Measurements from ENCODE around the gene ATXN2.

DNA sequence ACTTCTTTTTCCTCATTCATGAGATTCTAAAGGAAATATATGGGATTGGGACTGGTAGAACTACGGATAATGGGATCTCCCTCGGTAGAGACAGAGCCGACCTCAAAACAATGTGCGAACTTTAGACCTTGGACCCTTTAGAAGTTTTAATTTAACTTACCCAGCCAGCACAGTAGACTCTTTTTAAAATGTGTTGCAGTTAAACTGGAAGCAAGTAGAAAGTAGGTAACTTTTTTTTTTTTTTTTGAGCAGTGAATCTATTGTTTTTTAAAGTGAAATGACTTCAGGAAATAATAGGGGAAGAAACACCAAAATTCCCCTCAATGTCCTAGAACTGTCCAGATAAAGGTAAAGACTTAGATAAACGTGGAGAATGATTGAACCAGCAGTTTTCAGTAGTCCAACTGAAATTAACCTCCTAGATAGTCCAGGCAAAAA is 1.1 kb upstream of the ATXN2 start:
- TF ChIP-seq, protein P1, sequence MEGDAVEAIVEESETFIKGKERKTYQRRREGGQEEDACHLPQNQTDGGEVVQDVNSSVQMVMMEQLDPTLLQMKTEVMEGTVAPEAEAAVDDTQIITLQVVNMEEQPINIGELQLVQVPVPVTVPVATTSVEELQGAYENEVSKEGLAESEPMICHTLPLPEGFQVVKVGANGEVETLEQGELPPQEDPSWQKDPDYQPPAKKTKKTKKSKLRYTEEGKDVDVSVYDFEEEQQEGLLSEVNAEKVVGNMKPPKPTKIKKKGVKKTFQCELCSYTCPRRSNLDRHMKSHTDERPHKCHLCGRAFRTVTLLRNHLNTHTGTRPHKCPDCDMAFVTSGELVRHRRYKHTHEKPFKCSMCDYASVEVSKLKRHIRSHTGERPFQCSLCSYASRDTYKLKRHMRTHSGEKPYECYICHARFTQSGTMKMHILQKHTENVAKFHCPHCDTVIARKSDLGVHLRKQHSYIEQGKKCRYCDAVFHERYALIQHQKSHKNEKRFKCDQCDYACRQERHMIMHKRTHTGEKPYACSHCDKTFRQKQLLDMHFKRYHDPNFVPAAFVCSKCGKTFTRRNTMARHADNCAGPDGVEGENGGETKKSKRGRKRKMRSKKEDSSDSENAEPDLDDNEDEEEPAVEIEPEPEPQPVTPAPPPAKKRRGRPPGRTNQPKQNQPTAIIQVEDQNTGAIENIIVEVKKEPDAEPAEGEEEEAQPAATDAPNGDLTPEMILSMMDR (IDR thresholded peaks at IDR 0.05) = no peak
- TF ChIP-seq POLR2A (IDR thresholded peaks at IDR 0.05) = no peak

Data from thyroid gland (tissue), 4 donors.